ENCODE results near the gene USP3. TPM values are rescaled to one million over a fixed set of nuclear protein-coding genes. Genes with fewer than 3 reads are reported as not detected.
"Not testable (repeated sequence)": the region's sequence is repeated elsewhere in the genome, so short reads cannot be mapped to it uniquely, and the experiment has no call there.

USP3 gene
- total RNA-seq, 2 donors from 2014 or later: 57.6 to 74.2 TPM

DNA sequence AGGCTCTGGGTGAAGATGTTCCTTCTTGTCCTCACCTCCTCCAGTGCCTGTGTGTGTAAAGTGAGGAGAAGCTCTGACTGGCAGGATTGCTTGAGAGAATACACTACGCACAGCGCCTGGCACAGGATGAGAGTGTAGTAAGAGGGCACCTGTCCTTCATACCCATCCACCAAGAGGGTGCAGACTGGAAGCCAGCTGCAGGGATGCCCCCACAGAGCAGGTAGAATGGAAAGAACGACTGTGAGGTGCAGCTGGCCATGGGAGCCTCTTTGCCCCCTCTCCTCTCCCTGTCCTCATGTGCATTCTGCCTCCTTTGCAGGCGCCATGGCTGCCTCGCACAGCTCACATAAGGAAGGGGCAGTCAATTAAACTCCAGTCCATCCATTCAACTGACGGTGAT lies 105.1 kb downstream of the USP3 start:
- no peak for DNase-seq
- intact Hi-C loops (cut with DNase I): no loop called here
- peaks cover 16% of the 10 kb centered on the region for H3K4me1 ChIP-seq
- no peaks in the 10 kb centered on the region for H3K9me3 ChIP-seq
- no peaks in the 10 kb centered on the region for H3K27me3 ChIP-seq
- H3K9ac ChIP-seq (ENCODE audit: low read depth in 2 of 2, low read length in 2 of 2): peak overlapping the region in 1 of 2 donors; percentile 72
- TF ChIP-seq, protein P1, sequence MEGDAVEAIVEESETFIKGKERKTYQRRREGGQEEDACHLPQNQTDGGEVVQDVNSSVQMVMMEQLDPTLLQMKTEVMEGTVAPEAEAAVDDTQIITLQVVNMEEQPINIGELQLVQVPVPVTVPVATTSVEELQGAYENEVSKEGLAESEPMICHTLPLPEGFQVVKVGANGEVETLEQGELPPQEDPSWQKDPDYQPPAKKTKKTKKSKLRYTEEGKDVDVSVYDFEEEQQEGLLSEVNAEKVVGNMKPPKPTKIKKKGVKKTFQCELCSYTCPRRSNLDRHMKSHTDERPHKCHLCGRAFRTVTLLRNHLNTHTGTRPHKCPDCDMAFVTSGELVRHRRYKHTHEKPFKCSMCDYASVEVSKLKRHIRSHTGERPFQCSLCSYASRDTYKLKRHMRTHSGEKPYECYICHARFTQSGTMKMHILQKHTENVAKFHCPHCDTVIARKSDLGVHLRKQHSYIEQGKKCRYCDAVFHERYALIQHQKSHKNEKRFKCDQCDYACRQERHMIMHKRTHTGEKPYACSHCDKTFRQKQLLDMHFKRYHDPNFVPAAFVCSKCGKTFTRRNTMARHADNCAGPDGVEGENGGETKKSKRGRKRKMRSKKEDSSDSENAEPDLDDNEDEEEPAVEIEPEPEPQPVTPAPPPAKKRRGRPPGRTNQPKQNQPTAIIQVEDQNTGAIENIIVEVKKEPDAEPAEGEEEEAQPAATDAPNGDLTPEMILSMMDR (IDR thresholded peaks at IDR 0.05): no peak
- no peak overlapping the region for H3K27ac ChIP-seq
- no peak overlapping the region for H3K4me3 ChIP-seq
- no peaks in the 10 kb centered on the region for H3K36me3 ChIP-seq

DNA sequence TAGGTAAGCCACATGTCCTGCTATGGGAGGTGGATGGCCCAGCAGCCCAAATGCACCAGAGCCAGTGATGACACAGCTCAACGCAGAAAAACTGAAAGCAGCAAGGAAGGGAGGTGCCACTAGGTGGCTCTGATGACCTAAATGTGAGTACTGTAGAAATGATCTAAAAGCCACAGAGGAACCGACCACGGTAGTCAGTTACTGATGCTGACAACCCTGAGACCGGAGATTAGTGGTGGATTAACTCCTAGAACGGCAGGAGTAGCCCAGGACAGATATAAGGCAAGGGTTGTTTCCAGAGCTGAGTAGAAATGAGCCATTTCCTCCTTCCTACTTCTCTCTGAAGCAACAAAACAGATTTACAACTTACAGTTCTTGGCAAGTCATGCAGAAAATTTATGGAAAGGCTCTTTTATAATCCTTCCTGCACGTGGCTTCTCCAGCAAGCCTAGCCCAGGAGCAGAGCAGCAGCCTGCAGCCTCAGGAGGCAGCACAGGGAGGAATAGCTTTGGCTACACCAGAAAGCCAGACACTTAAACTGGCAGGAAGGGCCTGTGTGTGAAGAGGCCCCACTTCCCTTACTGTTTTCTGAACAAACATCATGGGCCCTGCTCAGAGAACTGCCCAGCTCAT lies 105.9 kb downstream of the USP3 start:
- H3K27ac ChIP-seq: peak overlapping the region; percentile 72
- H3K4me3 ChIP-seq: no peak overlapping the region
- H3K27me3 ChIP-seq: no peaks in the 10 kb centered on the region
- H3K4me1 ChIP-seq: peaks cover 16% of the 10 kb centered on the region
- TF ChIP-seq, protein P1 (IDR thresholded peaks at IDR 0.05): peak; percentile 51
- peak overlapping the region in 1 of 2 donors; percentile 72 for H3K9ac ChIP-seq (ENCODE audit: low read depth in 2 of 2, low read length in 2 of 2)
- peak; percentile 83 for DNase-seq
- H3K36me3 ChIP-seq: no peaks in the 10 kb centered on the region
- H3K9me3 ChIP-seq: no peaks in the 10 kb centered on the region
- intact Hi-C loops (cut with DNase I): no loop called here

DNA sequence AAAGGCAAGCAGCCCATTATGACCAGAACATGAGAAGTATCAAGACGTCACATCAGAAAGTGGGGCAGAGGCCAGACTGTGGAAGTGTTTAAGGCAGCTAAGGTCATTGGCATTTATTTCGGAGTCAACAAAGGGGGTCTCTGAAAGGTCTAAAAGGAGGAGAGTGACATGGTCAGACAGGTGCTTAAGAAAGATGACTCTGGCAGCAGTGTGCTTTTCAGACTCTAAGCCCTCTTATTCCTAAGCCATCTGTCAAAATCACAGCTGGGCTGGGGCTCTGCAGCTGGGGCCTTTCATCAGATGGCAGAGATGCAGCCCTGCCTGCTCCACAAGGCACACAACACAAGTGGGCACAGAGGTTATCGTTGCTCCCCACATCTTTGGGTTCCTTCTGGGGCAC lies 106.8 kb downstream of the USP3 start:
- H3K27ac ChIP-seq: no peak overlapping the region
- H3K4me3 ChIP-seq: no peak overlapping the region
- TF ChIP-seq, protein P1 (IDR thresholded peaks at IDR 0.05): no peak
- intact Hi-C loops (cut with DNase I): no loop called here
- no peaks in the 10 kb centered on the region for H3K36me3 ChIP-seq
- H3K27me3 ChIP-seq: no peaks in the 10 kb centered on the region
- no peaks in the 10 kb centered on the region for H3K9me3 ChIP-seq
- peaks cover 16% of the 10 kb centered on the region for H3K4me1 ChIP-seq
- peak overlapping the region in 1 of 2 donors; percentile 72 for H3K9ac ChIP-seq (ENCODE audit: low read depth in 2 of 2, low read length in 2 of 2)
- no peak for DNase-seq

DNA sequence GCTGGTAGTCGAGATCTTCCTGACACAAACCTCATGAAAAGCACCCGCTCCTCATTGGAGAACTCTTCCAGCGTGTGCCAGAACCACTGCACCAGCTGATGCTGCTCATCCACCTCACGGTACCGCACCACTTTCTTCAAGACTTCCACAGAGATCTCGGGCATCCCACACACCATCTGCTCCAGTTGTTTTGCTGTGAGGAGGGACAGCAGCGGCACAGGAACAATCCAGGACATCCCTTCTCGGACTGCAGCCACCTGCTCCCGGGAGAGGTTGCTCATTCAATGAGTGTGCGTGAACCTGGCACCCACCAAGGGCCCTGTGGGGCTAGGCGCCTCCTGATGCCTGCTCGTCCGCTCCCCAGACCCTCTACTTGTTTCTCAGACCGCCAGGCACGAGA lies 107.9 kb downstream of the USP3 start:
- no peak overlapping the region for H3K27ac ChIP-seq
- DNase-seq: no peak

DNA sequence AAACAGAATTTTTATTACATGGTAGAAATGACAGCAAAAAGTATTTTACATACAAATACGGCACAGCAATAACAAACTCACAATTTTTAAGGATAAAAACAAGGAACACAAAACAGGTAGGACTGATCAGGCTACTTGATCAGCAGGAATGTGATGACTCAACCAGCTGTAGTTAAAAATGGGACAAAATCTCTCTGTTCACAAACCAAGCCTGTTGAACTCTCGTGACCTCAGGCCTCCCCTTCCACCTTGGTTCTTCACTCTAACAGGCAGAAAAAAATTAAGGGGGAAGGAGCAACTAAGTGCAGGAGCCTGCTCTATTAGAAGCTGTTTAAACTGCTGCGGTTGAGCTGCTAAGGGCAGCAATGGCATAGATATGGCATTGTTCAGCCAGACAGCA lies 111.5 kb downstream of the USP3 start:
- no peaks in the 10 kb centered on the region for H3K27me3 ChIP-seq
- no peak overlapping the region for H3K4me3 ChIP-seq
- no peaks in the 10 kb centered on the region for H3K9me3 ChIP-seq
- no peak overlapping the region for H3K9ac ChIP-seq (ENCODE audit: low read depth in 2 of 2, low read length in 2 of 2)
- TF ChIP-seq, protein P1 (IDR thresholded peaks at IDR 0.05): no peak
- no peak overlapping the region for H3K27ac ChIP-seq
- DNase-seq: no peak
- intact Hi-C loops (cut with DNase I): no loop called here
- peaks cover 5% of the 10 kb centered on the region for H3K4me1 ChIP-seq
- H3K36me3 ChIP-seq: no peaks in the 10 kb centered on the region

More for the DNA sequence above, 107.9 kb downstream of the USP3 start:
- Histone ChIP-seq H3K4me1 (peaks cover 16% of the 10 kb centered on the region), H3K27me3 (no peaks in the 10 kb centered on the region), H3K36me3 (no peaks in the 10 kb centered on the region), H3K9me3 (no peaks in the 10 kb centered on the region), H3K9ac (ENCODE audit: low read depth in 2 of 2, low read length in 2 of 2) (no peak overlapping the region), H3K4me3 (no peak overlapping the region)
- intact Hi-C loops (cut with DNase I): no loop called here
- TF ChIP-seq, protein P1 (IDR thresholded peaks at IDR 0.05): no peak

DNA sequence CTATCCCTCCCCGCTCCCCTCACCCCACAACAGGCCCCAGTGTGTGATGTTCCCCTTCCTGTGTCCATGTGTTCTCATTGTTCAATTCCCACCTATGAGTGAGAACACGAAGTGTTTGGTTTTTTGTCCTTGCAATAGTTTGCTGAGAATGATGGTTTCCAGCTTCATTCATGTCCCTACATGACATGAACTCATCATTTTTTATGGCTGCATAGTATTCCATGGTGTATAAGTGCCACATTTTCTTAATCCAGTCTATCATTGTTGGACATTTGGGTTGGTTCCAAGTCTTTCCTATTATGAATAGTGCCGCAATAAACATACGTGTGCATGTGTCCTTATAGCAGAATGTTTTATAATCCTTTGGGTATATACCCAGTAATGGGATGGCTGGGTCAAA lies 112.8 kb downstream of the USP3 start:
- H3K36me3 ChIP-seq; H3K4me1 ChIP-seq; H3K9ac ChIP-seq (ENCODE audit: low read depth in 2 of 2, low read length in 2 of 2); H3K4me3 ChIP-seq; H3K27ac ChIP-seq; intact Hi-C loops (cut with DNase I); DNase-seq; H3K9me3 ChIP-seq; H3K27me3 ChIP-seq: not testable (repeated sequence)

DNA sequence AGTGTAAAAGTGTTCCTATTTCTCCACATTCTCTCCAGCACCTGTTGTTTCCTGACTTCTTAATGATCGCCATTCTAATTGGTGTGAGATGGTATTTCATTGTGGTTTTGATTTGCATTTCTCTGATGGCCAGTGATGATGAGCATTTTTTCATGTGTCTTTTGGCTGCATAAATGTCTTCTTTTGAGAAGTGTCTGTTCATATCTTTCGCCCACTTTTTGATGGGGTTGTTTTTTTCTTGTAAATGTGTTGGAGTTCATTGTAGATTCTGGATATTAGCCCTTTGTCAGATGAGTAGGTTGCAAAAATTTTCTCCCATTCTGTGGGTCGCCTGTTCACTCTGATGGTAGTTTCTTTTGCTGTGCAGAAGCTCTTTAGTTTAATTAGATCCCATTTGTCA lies 113.2 kb downstream of the USP3 start:
- intact Hi-C loops (cut with DNase I); H3K4me3 ChIP-seq; H3K9ac ChIP-seq (ENCODE audit: low read depth in 2 of 2, low read length in 2 of 2); H3K4me1 ChIP-seq; H3K36me3 ChIP-seq; H3K9me3 ChIP-seq; DNase-seq; H3K27me3 ChIP-seq; H3K27ac ChIP-seq: not testable (repeated sequence)

DNA sequence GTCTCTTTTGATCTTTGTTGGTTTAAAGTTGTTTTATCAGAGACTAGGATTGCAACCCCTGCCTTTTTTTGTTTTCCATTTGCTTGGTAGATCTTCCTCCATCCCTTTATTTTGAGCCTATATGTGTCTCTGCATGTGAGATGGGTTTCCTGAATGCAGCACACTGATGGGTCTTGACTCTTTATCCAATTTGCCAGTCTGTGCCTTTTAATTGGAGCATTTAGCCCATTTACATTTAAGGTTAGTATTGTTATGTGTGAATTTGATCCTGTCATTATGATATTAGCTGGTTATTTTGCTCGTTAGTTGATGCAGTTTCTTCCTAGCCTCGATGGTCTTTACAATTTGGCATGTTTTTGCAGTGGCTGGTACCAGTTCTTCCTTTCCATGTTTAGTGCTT lies 116.4 kb downstream of the USP3 start:
- intact Hi-C loops (cut with DNase I); H3K27me3 ChIP-seq; H3K4me3 ChIP-seq; H3K27ac ChIP-seq; H3K4me1 ChIP-seq; DNase-seq; H3K9me3 ChIP-seq; H3K9ac ChIP-seq (ENCODE audit: low read depth in 2 of 2, low read length in 2 of 2); H3K36me3 ChIP-seq: not testable (repeated sequence)
